HepG2 (cell line): ENCODE results near the gene PMM2. TPM values are rescaled to one million over a fixed set of nuclear protein-coding genes. Genes with fewer than 3 reads are reported as not detected.

ENCODE experiments used
- ATAD3A ChIP-seq: sonication (generic); formaldehyde crosslinking; IDR thresholded peaks from 2 replicates; pipeline ENCODE4 v1.4.0; 2020; ENCODE audit warnings: missing genetic modification reagents
- ATRX ChIP-seq: sonication (generic); formaldehyde crosslinking; IDR thresholded peaks from 2 replicates; pipeline ENCODE4 v1.4.0; 2020; ENCODE audit warnings: missing genetic modification reagents, borderline replicate concordance
- ETS1 ChIP-seq: sonication (generic); formaldehyde crosslinking; IDR thresholded peaks from 2 replicates; pipeline ENCODE4 v1.4.0; 2020; ENCODE audit warnings: missing genetic modification reagents
- FUBP1 ChIP-seq: sonication (generic); formaldehyde crosslinking; IDR thresholded peaks from 2 replicates; pipeline ENCODE4 v1.5.1; 2020; ENCODE audit warnings: missing genetic modification reagents, mild to moderate bottlenecking, borderline replicate concordance
- GPBP1L1 ChIP-seq: sonication (generic); formaldehyde crosslinking; IDR thresholded peaks from 2 replicates; pipeline ENCODE4 v1.5.0; 2020; ENCODE audit warnings: mild to moderate bottlenecking, missing genetic modification reagents
- KMT2B ChIP-seq: IDR thresholded peaks from 2 replicates; pipeline ENCODE4 v1.6.1; 2016; ENCODE audit warnings: missing genetic modification reagents, missing compliant biosample characterization
- NR1H2 ChIP-seq: sonication (generic); formaldehyde crosslinking; IDR thresholded peaks from 2 replicates; pipeline ENCODE4 v1.8.1; 2022; ENCODE audit warnings: low read depth, missing genetic modification reagents, borderline replicate concordance
- RFX1 ChIP-seq: fragments of 450-650 bp; IDR thresholded peaks from 2 replicates; pipeline ENCODE4 v1.6.1; 2017
- RORA ChIP-seq: sonication (generic); formaldehyde crosslinking; IDR thresholded peaks from 2 replicates; pipeline ENCODE4 v1.5.0; 2020; ENCODE audit warnings: mild to moderate bottlenecking, missing genetic modification reagents, moderate library complexity
- UBTF ChIP-seq: sonication (generic); formaldehyde crosslinking; IDR thresholded peaks from 2 replicates; pipeline ENCODE4 v1.4.0; 2020; ENCODE audit warnings: mild to moderate bottlenecking, missing genetic modification reagents
- ZBTB2 ChIP-seq: sonication (generic); formaldehyde crosslinking; IDR thresholded peaks from 2 replicates; pipeline ENCODE4 v1.8.0; 2022; ENCODE audit warnings: low read depth, missing genetic modification reagents
- ZNF33A ChIP-seq: sonication (generic); formaldehyde crosslinking; IDR thresholded peaks from 2 replicates; pipeline ENCODE4 v1.5.1; 2020; ENCODE audit warnings: missing genetic modification reagents, mild to moderate bottlenecking, moderate library complexity, borderline replicate concordance
- ZNF34 ChIP-seq: sonication (generic); formaldehyde crosslinking; IDR thresholded peaks from 2 replicates; pipeline ENCODE4 v1.4.0; 2020; ENCODE audit warnings: mild to moderate bottlenecking, missing genetic modification reagents, borderline replicate concordance
- ZNF354B ChIP-seq: sonication (generic); formaldehyde crosslinking; IDR thresholded peaks from 2 replicates; pipeline ENCODE4 v1.8.0; 2022; ENCODE audit warnings: mild to moderate bottlenecking, missing genetic modification reagents
- ZNF431 ChIP-seq: sonication (generic); formaldehyde crosslinking; IDR thresholded peaks from 2 replicates; pipeline ENCODE4 v1.9.0; 2022; ENCODE audit warnings: missing genetic modification reagents, low read depth, mild to moderate bottlenecking, borderline replicate concordance
- ZNF552 ChIP-seq: sonication (generic); formaldehyde crosslinking; IDR thresholded peaks from 2 replicates; pipeline ENCODE4 v1.9.0; 2022; ENCODE audit warnings: missing genetic modification reagents, mild to moderate bottlenecking, borderline replicate concordance
- ZNF589 ChIP-seq: sonication (generic); formaldehyde crosslinking; conservative IDR thresholded peaks from 2 replicates; pipeline ENCODE4 v1.8.0; 2022; ENCODE audit warnings: mild to moderate bottlenecking, moderate library complexity, missing genetic modification reagents
- ZNF761 ChIP-seq: sonication (generic); formaldehyde crosslinking; conservative IDR thresholded peaks from 2 replicates; pipeline ENCODE4 v1.4.0; 2020; ENCODE audit warnings: mild to moderate bottlenecking, missing genetic modification reagents
- ZNF850 ChIP-seq: sonication (generic); formaldehyde crosslinking; conservative IDR thresholded peaks from 2 replicates; pipeline ENCODE4 v1.9.0; 2021; ENCODE audit warnings: mild to moderate bottlenecking, missing genetic modification reagents
- ZSCAN20 ChIP-seq: sonication (generic); formaldehyde crosslinking; IDR thresholded peaks from 2 replicates; pipeline ENCODE4 v1.4.0; 2020; ENCODE audit warnings: missing genetic modification reagents, mild to moderate bottlenecking, borderline replicate concordance
- ZZZ3 ChIP-seq: sonication (generic); formaldehyde crosslinking; IDR thresholded peaks from 2 replicates; pipeline ENCODE4 v1.4.0; 2020; ENCODE audit warnings: missing genetic modification reagents, mild to moderate bottlenecking, borderline replicate concordance
- polyA plus RNA-seq, 8 experiments: library from polyadenylated mRNA; depleted of rRNA in 3 of 8; stranded (reverse) in 7 of 8; unstranded in 1 of 8; fragments of >200 nt; fragmentation: Illumina TruSeq in 4 of 8; extraction: Trizol in 4 of 8; gene quantifications; 2 replicates each; pipeline versions ENCODE4 v1.2.1 to v1.2.3, GENCODE V29; 2011 to 2016; ENCODE audit warnings: low read depth in 4 of 8, missing spikeins in 1 of 8, mixed read lengths in 1 of 8; ENCODE audit not compliant: insufficient read depth in 1 of 8
- total RNA-seq, 5 experiments: library from RNA; depleted of rRNA; stranded (reverse); fragments of >200 nt; fragmentation: Illumina TruSeq; extraction: Trizol; gene quantifications; 2 replicates each; pipeline ENCODE4 v1.2.3, GENCODE V29; 2016; ENCODE audit warnings: low read depth in 1 of 5

PMM2 gene
- total and polyA plus RNA-seq, 2 of the 13 experiments (the other 11 are each of a cell fraction or from before 2014, with no cell fraction given) = 52.2 to 93.7 TPM

- TF ChIP-seq GPBP1L1 (CRISPR knock-in tag) (no peak), NR1H2 (no peak), ATAD3A (CRISPR knock-in tag) (no peak), UBTF (no peak), ZNF354B (no peak), FUBP1 (CRISPR knock-in tag) (no peak), ZNF552 (CRISPR knock-in tag) (no peak), ZZZ3 (CRISPR knock-in tag) (no peak), ATRX (no peak), RFX1 (no peak), ZNF34 (0 out of 2 replicates have a peak, but pooled peaks have one; percentile 12), KMT2B (CRISPR knock-in tag) (peak; percentile 22; the same call in 1 of the 2 replicates), ZNF850 (CRISPR knock-in tag) (no peak), ZNF33A (CRISPR knock-in tag) (no peak), RORA (no peak), ZNF589 (no peak), ETS1 (peak; percentile 35; the same call in 1 of the 2 replicates), ZSCAN20 (CRISPR knock-in tag) (no peak; the same call in 1 of the 2 replicates), ZBTB2 (CRISPR knock-in tag) (no peak), ZNF761 (CRISPR knock-in tag) (no peak), ZNF431 (CRISPR knock-in tag) (no peak)
Measured at GRCh38 chr16:8866884-8867215, 69.2 kb downstream of the PMM2 start (continued).
